Sigmoid colon (tissue), 4 donors: Measurements from ENCODE around the gene ZNF771.

Source experiments
- POLR2A ChIP-seq, 2 donors: fragments of 450-650 bp; IDR thresholded peaks; one replicate each; pipeline ENCODE4 v1.6.1; 2016; ENCODE audit warnings: antibody characterized with exemption in 2 of 2, mild to moderate bottlenecking in 2 of 2, moderate library complexity in 2 of 2
- POLR2AphosphoS5 ChIP-seq, 4 donors: sonication (generic); formaldehyde crosslinking; IDR thresholded peaks; one replicate each; pipeline ENCODE4 v1.6.1; 2017; ENCODE audit warnings: antibody characterized with exemption in 4 of 4
- TF ChIP-seq, protein P1 (sequence below), 4 experiments: fragments of 450-650 bp in 3 of 4; fragments of 200-600 bp in 1 of 4; IDR thresholded peaks; one replicate each; pipeline ENCODE4 v1.5.1; 2016 to 2019; ENCODE audit warnings: antibody characterized with exemption in 4 of 4, mild to moderate bottlenecking in 3 of 4, moderate library complexity in 2 of 4

DNA sequence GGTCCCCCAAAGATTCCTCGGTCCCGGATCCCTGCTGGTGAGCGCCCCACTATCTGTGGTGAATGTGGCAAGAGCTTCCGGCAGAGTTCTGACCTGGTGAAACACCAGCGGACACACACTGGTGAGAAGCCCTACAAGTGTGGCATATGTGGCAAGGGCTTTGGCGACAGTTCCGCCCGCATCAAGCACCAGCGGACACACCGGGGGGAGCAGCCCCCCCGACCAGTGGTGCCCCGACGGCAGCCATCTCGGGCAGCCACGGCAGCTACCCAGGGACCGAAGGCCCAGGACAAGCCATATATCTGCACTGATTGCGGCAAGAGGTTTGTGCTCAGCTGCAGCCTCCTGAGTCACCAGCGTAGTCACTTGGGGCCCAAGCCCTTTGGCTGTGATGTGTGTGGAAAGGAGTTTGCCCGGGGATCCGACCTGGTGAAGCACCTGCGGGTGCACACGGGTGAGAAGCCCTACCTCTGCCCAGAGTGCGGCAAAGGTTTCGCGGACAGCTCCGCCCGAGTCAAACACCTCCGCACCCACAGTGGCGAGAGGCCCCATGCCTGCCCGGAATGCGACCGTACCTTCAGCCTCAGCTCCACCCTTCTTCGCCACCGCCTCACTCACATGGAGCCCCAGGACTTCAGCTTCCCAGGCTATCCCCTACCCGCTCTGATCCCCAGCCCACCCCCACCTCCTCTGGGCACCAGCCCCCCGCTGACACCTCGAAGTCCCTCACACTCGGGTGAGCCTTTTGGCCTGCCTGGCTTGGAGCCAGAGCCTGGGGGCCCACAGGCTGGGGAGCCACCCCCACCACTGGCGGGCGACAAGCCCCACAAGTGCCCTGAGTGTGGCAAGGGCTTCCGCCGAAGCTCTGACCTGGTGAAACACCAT, 9.4 kb upstream of the ZNF771 start:
- no peak for TF ChIP-seq POLR2A (IDR thresholded peaks at IDR 0.05)
- TF ChIP-seq, protein P1, sequence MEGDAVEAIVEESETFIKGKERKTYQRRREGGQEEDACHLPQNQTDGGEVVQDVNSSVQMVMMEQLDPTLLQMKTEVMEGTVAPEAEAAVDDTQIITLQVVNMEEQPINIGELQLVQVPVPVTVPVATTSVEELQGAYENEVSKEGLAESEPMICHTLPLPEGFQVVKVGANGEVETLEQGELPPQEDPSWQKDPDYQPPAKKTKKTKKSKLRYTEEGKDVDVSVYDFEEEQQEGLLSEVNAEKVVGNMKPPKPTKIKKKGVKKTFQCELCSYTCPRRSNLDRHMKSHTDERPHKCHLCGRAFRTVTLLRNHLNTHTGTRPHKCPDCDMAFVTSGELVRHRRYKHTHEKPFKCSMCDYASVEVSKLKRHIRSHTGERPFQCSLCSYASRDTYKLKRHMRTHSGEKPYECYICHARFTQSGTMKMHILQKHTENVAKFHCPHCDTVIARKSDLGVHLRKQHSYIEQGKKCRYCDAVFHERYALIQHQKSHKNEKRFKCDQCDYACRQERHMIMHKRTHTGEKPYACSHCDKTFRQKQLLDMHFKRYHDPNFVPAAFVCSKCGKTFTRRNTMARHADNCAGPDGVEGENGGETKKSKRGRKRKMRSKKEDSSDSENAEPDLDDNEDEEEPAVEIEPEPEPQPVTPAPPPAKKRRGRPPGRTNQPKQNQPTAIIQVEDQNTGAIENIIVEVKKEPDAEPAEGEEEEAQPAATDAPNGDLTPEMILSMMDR (IDR thresholded peaks at IDR 0.05) = no peak
- no peak for TF ChIP-seq POLR2AphosphoS5 (IDR thresholded peaks at IDR 0.05)
